Stimulated activated CD4-positive, alpha-beta T cell treated with anti-CD3 and anti-CD28 coated beads, Interleukin-4, amount 100 ng/mL, for 48 hours (primary cell): Measurements from ENCODE around the gene CELSR2.
"Not testable (repeated sequence)": the region's sequence is repeated elsewhere in the genome, so short reads cannot be mapped to it uniquely, and the experiment has no call there.

Experiments
- DNase-seq, 2 donors: peaks; one replicate each; pipeline ENCODE4 v3.0.0-alpha.2; 2020; ENCODE audit warnings: low read depth in 2 of 2

The CELSR2 gene

DNA sequence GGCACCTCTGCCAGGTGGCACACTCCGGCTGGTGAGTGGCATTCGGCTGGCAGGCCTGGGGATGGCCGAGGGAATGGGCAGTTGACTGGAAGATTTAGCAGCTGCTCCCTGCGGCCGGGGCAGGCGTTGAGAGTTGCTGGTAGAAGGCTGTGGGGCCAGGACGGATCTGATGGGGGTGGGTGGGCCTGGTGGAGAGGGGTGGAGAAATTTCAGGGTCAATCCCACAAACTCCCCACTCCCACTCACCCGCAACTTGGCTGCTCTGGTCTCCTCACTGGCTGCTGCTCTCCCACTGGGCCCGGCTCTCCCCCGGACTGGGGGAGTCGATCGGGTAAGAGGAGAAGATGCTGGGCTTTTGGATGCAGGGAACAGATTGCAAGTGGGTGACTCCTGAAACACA lies 31.5 kb downstream of the CELSR2 start:
- no peak for DNase-seq

DNA sequence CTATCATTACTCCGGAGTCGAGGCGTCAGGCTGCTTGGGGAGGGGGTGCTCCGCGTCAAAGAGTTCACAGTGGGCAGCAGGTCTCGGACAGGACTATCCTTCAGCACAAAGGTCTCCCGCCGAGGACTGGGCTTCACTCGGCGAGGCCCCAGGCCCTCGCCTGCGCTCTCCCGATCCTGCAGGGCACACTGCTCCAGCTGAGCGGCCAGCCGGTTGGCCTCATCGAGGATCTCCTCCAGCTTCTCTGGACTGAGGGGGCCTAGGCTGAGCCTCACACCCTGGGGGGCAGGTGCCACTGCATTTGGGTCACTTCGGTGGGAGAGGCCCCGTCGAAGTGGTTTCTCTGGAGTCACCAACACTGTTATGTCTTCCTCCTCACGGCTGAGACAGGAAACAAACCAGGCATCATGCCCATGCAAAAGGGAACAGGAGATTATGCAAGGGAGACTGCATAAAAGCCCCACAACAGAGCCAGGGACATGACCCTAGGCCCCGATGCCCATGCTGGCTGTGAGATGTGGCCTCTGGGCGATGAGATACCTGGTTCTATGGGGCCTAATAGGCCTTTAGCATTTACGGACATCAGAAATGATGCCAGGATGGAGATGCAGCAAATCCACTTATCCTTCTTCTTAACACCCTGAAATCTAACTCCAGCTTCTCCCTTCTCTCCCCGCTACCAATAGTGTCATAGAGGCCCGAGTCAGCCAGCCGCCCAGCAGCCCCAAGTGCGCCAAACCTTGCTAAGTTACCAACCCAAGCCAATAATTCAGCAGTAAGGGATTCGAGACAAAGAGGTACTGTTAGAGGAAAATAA lies 32.5 kb downstream of the CELSR2 start:
- DNase-seq = no peak

DNA sequence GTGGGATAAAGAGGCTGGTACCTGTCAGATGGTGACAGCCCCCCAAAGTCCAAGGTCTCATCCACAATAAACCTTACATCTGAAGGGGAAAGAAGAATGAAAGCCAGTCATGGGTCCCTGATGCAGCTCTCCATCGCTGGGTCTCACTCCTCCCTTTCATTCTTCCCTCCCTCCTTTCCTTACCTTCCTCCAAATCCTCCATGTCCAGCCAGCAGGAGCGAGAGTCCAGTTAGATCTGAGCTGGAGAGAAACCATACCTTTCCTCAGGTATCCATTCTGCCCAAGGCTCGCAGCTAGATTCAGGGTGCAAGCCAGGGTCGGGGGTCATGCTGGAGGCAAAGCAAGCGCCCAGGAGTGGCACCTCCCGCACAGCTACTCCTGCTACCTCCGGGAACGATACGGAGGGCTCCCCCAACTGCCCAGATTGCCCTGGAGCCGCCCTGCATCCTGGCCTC lies 33.2 kb downstream of the CELSR2 start:
- DNase-seq = no peak

DNA sequence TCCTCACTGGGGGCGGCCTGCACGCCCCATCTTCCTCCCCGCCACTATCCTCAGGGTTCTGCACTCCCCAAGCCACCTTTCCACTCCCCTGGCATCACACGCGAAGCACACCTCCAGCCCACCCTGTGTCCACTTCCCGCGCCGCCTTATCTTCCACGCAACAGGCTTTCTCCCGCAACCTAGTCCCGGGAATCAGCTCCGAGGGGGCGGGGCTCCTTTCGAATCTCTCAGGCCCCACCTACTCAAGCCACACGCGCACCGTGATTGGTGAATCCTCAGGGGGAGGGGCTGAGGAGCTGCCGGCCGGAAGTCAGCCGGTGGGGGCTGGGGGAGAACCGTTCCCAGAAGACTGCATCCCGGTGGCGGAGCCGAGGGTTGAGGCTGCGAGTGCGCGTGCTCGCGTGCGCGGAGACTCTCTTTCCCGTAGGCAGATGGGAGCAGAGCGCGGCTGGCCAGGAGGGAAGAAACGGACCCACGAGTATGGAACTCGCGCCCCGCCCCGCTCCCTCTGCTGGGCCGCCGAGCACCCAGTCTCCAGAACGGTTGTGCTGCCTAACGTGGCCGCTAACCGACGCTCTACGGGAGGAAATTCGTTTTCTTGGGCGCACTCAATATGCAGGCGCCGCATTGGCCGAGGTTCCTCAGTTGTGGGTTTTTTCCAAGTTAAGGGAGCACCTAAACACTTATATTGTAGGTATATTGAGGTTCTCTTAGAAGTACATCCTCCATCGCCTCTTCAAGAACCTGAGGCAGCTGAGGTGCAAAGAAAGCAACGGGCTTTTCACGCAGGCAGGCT lies 33.8 kb downstream of the CELSR2 start, which contains the start of gene PSRC1:
Gene PSRC1, minus strand, starts transcription at position 194 of the 796 bp plus-strand sequence.
- peak; percentile 87 to 90 for DNase-seq

DNA sequence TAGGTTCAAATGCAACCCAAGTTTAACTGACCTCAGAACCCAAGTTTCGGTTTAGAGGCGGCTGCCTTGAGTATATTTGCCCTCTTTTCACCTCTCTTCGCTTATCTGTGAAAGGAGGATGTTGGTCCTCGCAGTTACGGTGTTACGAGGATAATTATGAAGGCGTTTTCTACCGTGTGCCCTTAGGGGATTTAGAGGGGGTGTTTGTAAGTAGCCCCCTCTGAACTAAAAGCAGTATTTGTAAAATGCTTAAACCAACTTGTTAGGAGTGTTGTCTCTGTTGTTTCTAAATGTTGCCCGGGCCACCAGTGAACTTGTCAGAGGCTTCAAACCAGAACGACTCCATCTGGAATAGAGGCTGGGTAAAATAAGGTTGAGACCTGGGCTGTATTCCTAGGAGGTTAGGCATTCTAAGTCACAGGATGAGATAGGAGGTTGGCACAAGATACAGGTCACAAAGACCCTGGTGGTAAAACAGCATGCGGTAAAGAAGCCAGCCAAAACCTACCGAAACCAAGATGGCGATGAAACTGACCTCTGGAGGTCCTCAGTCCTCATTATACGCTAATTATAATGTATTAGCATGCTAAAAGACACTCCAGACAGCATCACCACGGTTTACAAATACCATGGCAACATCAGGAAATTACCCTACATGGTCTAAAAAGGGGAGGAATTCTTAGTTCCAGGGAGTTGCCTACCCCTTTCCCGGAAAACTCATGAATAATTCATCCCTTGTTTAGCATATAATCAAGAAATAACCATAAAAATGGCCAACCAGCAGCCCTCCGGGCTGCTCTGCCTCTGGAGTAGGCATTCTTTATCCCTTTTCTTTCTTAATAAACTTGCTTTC lies 34.6 kb downstream of the CELSR2 start:
- DNase-seq = no peak

DNA sequence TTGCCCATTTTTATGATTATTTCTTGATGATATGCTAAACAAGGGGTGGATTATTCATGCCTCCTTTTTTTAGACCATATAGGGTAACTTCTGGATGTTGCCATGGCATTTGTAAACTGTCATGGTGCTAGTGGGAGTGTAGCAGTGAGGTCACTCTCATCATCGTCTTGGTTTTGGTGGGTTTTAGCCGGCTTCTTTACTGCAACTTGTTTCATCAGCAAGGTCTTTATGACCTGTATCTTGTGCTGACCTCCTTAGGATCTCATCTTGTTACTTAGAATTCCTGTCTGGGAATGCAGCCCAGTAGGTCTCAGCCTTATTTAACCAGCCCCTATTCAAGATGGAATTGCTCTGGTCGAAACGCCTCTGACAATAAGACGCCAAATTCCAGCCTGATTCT lies 37.4 kb downstream of the CELSR2 start:
- DNase-seq = not testable (repeated sequence)

DNA sequence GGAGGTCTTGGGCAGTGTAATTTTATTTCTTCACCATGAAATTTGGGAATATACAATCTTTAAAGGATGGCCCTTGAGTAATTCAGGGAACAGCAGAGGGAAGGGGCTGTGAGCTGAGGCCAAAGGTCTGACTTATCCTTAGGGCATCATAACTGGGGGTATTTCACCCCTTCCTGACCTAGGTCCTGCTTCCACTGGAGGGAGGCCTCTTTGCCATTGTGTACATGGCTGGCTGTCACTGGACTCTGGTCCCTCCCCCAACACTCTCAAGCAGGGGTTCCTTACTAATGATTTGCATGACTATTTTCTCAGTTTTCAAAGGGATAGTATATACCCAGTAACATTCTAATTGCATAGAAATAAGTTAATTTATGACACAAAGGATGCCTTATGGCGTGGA lies 40.8 kb downstream of the CELSR2 start:
- no peak for DNase-seq

DNA sequence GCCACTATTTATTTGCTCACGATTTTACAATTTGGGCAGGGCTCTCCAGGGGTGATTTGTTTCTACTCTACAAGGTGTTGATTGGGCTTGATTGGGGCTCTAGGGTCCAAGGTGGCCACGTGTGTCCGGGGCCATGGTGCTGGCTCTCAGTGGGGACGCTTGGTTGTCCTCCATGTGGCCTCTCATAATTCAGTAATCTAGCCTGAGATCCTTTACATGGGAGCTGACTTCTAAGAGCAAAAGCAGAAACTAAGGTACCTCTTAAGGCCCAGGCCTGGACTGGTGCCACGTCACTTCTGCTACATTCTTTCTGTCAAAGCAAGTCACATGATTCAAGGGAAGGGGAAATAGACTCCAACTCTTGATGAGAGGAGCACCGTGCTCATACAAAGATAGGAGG lies 41.7 kb downstream of the CELSR2 start:
- DNase-seq = no peak

DNA sequence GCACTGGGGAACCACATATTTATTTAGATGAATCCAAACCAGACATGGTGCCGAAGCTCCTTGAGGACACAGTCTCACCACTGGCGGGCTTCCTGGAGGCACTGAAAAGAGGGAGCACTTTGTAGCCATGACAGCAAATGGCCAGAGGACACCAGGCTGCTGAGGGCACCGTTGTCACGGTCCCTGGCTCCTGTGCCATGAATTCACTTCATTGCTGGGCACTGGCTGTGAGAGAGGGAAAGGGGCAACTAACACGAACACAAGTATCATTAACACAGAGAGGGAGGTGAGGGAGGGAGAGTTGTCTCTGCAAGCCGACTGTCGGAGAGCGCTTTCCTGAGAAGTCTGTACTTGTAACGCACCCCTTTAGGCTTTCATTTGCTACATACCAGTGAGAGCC lies 43.0 kb downstream of the CELSR2 start:
- DNase-seq = no peak

DNA sequence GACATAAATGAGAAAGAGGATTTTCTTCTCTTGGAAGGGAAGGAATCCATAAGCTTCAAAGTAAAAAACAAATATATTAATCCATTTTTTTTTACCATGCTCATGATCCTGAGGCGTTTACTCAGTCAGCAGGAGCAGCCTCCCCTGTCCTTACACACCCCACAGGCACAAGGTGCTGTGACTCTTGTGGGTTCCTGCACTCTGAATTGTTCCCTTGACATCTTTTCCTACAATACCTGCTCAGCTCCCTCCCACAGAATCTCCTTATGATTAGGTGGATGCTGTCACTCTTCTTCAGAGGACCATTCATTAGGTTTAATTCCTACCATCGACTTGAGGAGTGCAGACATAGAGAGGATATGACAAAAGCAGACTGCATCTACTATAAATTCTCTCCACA lies 43.7 kb downstream of the CELSR2 start:
- no peak for DNase-seq

DNA sequence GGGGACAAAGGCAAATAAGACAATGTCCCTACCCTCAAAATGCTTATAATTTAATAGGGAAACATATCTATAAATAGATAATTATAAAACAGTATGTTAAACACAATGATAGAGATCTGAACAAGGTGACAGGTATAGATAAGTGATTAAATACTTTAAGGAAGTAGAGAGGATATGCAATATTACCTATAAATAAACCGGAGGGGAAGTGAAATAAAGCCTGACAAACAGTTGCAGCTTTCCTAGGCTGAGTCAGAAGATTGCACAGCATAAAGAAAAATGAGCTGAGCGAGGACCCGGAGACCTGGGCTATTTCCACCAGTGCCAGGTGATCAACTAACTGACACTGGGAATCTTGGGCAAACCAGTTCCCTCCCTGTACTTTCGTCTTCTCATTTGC lies 45.1 kb downstream of the CELSR2 start:
- no peak for DNase-seq

DNA sequence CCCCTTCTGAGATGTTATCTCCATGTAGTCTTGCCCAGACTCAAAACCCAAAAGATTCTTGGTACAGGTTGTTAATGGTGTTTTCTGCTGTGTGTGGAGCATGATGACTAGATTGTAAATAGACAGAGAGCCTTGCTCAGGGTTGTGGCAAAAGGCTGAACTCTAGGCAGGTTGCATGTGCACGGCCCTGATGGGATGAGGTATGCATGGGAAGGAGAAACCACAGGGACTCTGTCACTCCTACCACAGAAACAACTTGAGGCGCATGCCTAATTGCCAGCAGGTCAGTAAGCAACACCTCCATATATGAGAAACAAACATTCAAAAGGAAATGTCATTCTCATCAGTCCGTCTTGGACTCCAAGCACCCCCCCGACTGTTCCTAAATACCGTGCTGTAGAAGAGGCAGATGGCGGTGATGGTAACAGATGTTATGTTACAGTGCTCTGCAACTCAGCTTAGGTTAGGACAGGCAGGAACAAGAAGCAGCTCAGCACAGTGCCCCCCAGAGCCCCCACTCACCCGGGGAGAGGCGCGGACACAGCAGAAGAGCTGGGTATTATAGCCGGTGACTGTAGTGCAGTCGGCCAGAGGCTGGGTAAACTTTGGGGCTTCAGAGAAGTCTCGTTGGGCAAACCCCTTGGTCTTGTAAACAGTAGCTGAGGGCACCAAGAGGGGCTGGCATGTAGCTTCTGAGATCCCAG lies 46.5 kb downstream of the CELSR2 start:
- DNase-seq = no peak

DNA sequence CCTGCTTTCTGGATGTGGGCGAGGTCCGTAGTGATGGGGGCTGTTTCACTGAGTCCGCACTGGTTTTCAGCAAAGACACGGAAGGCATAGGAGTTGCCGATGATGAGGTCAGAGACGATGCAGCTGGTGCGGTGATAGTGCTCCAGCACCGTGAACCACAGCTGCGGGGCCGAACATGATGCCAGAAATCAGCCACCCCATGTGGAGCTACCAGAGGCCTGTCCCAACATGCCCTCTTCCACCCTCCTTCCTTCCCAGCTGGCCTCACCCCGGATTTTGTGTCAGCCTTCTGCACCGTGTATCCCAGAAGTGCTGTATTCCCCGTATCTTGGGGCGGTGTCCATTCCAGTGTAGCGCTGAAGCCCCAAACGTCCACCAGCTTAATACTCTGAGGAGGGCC lies 47.4 kb downstream of the CELSR2 start:
- DNase-seq = no peak

DNA sequence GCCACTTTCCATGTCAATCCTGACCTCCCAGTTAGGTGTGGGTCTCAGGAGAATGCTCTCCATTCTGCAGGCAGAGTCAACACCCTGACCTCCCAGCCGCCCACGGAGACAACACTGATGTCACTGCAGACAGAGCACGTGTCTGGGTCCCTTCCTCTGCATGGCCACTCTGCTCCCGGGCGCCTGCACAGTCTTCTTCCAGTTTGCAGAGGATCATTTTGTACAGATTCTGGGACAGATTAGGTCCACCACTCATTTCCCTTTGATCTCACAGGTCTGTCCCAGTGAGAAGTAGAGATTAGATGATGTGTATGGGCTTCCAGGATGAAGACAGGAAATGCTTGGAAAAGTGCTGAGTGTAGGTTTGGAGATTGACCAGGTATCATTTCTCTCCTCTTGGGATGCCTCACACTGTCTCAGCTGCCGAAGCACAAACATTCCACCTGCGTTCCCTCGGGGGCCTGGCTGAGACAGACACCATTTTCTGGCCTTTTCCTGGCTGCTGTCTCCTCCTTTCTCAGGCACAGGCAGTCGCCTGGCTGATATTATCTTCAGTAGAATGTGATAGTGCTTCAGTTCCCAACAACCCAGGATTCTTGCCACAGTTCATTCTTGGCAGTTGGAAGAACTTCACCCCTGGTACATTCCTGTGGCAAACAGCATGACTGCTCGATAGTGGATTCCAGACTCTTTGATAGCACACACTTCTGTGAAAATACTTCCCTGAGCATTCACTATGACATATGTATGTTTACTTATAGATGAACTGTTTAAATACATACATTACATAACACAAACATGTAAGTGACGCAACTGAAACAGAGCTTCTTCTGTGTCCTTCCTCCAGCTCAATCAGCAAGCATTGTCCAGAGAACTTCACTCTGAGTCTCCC lies 49.6 kb downstream of the CELSR2 start:
- peak in 1 of 2 donors; percentile 21 for DNase-seq

DNA sequence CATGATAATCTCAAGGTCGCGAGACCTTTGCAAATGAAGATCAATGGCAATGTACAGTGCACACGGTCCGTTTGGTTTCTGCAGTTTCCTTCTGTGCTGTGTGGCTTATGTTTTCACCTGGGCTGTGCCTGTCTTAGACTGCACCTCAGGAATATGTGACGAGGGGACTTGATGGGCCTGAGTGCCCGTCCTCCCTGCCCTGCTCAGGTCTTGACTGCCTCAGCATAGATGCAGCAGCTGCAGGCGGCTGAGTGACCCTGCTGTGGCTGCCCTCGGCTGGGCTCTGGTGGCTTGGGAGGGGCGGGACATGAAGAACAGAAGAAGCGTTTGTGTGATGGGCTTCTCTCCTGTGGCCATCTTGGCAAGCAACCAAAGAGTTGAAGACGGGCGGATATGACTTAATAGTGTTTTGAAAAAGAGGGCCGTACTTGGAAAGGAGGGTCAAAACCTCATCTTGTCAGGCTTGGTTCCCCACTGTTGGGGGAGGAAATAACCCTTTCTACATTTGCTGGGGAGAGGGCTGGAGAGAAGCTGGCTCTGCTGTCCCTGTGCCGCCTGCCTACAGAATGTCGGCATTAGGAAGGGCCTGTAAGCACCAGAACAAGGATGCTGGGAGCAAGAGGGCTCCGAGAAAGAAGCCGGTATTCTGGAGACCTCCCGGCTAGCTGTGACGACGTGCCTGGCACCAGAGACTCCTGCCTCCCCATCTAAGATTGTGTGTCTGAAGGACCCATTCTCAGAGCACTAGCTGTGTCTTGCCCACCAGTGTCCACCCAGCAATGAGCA lies 50.4 kb downstream of the CELSR2 start:
- DNase-seq = no peak

DNA sequence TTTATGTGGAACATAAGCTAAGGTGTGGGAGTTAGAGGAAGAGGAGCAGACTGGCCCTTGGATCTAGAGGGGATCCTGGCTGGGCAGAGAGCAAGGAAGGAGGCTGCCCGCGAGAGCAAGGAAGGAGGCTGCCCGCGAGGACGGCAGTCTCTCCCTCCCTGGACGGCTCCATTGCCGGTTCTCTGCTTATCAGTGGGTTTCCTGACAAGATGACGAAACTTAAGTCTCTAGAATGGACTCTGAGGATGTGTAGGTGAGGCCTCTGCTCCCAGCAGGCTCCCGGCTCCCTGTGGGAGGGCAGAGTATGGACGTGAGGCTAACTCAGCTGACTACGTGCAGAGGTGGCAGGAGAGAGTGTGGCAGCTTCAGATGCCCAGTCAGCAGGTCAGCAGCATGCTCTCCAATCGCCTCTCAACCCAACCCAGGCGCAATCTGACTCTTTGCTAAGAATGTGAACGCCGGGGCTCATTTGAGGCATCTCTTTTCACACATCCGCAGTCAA lies 51.4 kb downstream of the CELSR2 start:
- DNase-seq = no peak

DNA sequence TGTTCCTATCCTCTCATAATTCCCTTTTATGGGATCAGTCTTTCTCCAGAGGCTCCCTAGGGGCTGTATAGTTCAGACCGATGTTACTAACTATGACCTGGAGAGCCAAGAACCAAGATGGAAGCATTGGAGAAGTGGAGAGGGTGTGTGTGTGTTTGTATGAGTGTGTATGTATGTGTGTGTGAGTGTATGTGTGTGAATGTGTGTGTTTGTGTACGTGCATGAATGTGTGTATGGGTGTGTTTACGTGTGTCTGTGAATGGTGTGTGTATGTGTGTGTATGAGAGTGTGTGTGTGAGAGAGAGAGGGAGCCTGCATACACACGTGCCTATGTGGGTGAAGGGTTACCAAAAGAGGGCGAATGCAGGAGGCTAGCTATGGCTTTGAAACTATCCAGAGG lies 52.5 kb downstream of the CELSR2 start:
- DNase-seq = no peak

DNA sequence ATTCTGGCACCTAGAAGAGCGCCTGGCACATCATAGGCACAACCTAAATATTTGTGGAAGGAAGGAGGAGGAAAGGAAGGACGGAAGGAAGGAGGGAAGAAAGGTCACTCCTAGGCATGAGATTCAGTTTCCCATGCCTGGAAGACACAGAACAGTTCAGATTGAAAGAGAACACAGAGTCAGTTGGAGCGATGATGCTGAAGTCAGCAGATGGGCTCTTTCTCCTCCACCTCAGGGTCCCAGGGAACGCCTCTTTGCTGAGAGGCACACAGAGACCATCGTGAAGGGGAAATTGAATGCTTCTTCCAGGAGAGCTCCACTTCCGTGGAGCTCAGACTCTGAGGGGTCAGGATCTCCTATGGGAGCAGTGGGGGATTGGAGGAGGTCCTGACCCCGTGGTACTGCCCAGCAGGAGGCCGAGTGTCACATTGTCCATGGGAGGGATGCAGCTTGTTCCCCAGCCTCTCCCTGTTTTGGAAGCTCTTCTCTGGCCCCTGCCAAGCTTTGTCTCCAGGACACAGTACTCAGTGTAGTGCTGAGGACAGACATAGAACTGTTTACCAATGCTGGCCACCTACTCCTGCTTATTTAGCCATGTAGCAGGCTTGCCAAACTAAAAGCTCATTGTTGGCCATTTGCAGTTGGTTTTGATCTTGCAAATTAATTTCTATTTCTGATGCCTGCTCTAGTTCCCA lies 55.0 kb downstream of the CELSR2 start:
- DNase-seq = no peak

DNA sequence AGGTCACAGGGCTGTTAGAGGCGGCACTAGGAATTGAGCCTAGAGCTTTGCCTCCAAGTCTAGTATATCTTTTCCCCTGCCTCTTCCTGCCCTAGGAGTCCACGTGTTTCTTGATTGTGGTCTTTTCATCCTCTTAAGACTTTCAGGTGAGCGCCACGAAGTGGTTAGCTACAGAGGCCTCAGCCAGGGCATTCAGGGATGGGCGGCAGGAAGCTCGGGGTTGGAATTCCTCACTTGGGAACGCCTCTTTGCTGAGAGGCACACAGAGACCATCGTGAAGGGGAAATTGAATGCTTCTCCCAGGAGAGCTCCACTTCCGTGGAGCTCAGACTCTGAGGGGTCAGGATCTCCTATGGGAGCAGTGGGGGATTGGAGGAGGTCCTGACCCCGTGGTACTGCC lies 56.7 kb downstream of the CELSR2 start:
- not testable (repeated sequence) for DNase-seq
